Measurements from ENCODE around the gene DYNC1LI1. TPM values are rescaled to one million over a fixed set of nuclear protein-coding genes. Genes with fewer than 3 reads are reported as not detected.

Gene DYNC1LI1
- polyA plus RNA-seq, 2 of the 4 experiments (the other 2 are of a cell fraction) = 42.0 to 66.9 TPM

GRCh38 chr3:32500231-32500630 lies 70.4 kb downstream of the DYNC1LI1 start:
- FAIRE-seq = no peak
- Histone ChIP-seq H3K4me3 (no peak overlapping the region), H3K4me2 (peak overlapping the region; percentile 97; the same call in 2 of the 3 replicates), H3K9me3 (no peaks in the 10 kb centered on the region), H3K27ac (no peak overlapping the region), H3K4me1 (peaks cover 15% of the 10 kb centered on the region; the same call in 2 of the 3 replicates)
- no peak for DNase-seq (ENCODE audit: low read depth in 1 of 2, low spot score in 1 of 2)
- no peak for TF ChIP-seq MAFK (IDR thresholded peaks at IDR 0.05; ENCODE audit: partially characterized antibody)
- TF ChIP-seq ZFP36 (IDR thresholded peaks at IDR 0.05; ENCODE audit: borderline replicate concordance, partially characterized antibody) = no peak
- TF ChIP-seq EHF (CRISPR knock-in tag; IDR thresholded peaks at IDR 0.05) = no peak
- TF ChIP-seq JUN (IDR thresholded peaks at IDR 0.05) = no peak
- TF ChIP-seq RARB (CRISPR knock-in tag; IDR thresholded peaks at IDR 0.05) = no peak
- no peak for TF ChIP-seq JUNB (IDR thresholded peaks at IDR 0.05)
- TF ChIP-seq MYC (IDR thresholded peaks at IDR 0.05; ENCODE audit: borderline replicate concordance, low read length) = no peak
- no peak for TF ChIP-seq MAZ (IDR thresholded peaks at IDR 0.05; ENCODE audit: borderline replicate concordance, low read depth, low read length)
- CTCF ChIA-PET = no interaction called here
- POLR2A ChIA-PET = no interaction called here
- ATAC-seq = no peak
- 71% methylated on average over 2 of the region's 2 CpGs for whole genome bisulfite sequencing (ENCODE audit: missing lambda C conversion rate)

DNA sequence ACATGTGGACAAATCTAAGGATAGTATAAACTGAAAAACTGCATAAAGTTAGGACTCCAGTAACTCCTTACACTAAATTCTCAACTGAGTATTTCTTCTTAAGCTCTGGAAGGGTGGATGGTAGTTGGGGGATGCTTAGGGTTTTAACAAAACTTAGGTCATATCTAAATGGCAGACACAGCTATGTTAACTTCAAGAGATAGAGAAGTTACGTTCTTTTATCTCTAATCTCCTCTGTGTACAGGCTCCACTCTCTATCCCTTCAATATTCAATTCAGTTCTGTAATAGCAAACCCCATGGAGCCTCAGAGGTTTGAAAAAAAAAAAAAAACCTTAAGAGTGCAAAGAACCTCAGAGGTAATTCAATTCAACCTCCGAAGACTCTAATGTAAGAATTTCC lies 71.1 kb downstream of the DYNC1LI1 start:
- ATAC-seq (no peak), FAIRE-seq (no peak), DNase-seq (ENCODE audit: low read depth in 1 of 2, low spot score in 1 of 2) (no peak)
- Histone ChIP-seq H3K27ac (no peak overlapping the region), H3K4me2 (no peak overlapping the region), H3K9me3 (no peaks in the 10 kb centered on the region), H3K4me1 (peaks cover 15% of the 10 kb centered on the region; the same call in 2 of the 3 replicates), H3K4me3 (no peak overlapping the region)
- TF ChIP-seq KDM5A (IDR thresholded peaks at IDR 0.05) (no peak), MAX (IDR thresholded peaks at IDR 0.05) (no peak), JUN (IDR thresholded peaks at IDR 0.05) (no peak), GATA3 (IDR thresholded peaks at IDR 0.05; ENCODE audit: borderline replicate concordance) (no peak), EP300 (IDR thresholded peaks at IDR 0.05) (no peak), RFX5 (IDR thresholded peaks at IDR 0.05) (no peak), ZC3H11A (IDR thresholded peaks at IDR 0.05) (no peak), TFCP2L1 (CRISPR knock-in tag; IDR thresholded peaks at IDR 0.05) (no peak), NPAS2 (CRISPR knock-in tag; IDR thresholded peaks at IDR 0.05; ENCODE audit: borderline replicate concordance) (no peak), POLR2AphosphoS2 (conservative IDR thresholded peaks at IDR 0.05; ENCODE audit: low read length) (no peak), SMC3 (IDR thresholded peaks at IDR 0.05) (no peak), BHLHE40 (IDR thresholded peaks at IDR 0.05; ENCODE audit: low read depth, low read length) (no peak), ESRRA (IDR thresholded peaks at IDR 0.05; ENCODE audit: borderline replicate concordance, low read length) (no peak)
- ChIA-PET CTCF (interaction anchor here (2.1 kb wide), 2 partner anchors 10 to 32 kb away, joined by 13 read pairs; no protein-coding TSS in a partner anchor), POLR2A (no interaction called here)
- 89% methylated on average over 2 of the region's 2 CpGs for WGBS (ENCODE audit: missing lambda C conversion rate)

DNA sequence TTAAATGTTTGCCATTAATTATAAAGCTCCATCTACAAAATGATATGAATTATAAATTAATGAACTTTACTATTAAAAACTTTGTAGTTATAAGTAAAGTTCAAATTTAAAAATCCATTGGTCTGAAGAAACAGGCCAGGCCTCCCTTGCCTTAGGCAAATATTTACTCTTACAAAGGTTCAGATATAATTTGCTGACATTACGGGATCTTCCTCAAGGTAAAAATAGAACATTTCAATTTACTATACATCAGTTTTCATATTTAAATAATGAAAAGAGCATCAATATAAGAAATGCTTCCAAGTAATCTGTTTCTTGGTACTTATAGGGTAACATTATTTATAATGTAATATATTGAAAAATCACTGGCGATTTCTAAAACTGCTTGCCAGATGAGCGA lies 71.7 kb downstream of the DYNC1LI1 start:
- H3K4me1 ChIP-seq = peaks cover 15% of the 10 kb centered on the region; the same call in 2 of the 3 replicates
- no peak for FAIRE-seq
- ChIA-PET CTCF (interaction anchor here (2.1 kb wide), 2 partner anchors 11 to 31 kb away, joined by 13 read pairs; no protein-coding TSS in a partner anchor), POLR2A (no interaction called here)
- DNase-seq (ENCODE audit: low read depth in 1 of 2, low spot score in 1 of 2) = no peak
- no peak overlapping the region for H3K4me2 ChIP-seq
- H3K4me3 ChIP-seq = no peak overlapping the region
- ATAC-seq = no peak
- 88% methylated on average over 3 of the region's 3 CpGs for WGBS (ENCODE audit: missing lambda C conversion rate)
- H3K9me3 ChIP-seq = no peaks in the 10 kb centered on the region
- no peak overlapping the region for H3K27ac ChIP-seq
- TF ChIP-seq RCOR1 (IDR thresholded peaks at IDR 0.05; ENCODE audit: low read depth, low read length) (no peak), HOXB5 (CRISPR knock-in tag; IDR thresholded peaks at IDR 0.05) (no peak), MAFK (IDR thresholded peaks at IDR 0.05; ENCODE audit: partially characterized antibody) (no peak), CBX8 (IDR thresholded peaks at IDR 0.05) (no peak), HDAC2 (IDR thresholded peaks at IDR 0.05) (no peak), HEYL (CRISPR knock-in tag; IDR thresholded peaks at IDR 0.05) (no peak), ZSCAN20 (CRISPR knock-in tag; IDR thresholded peaks at IDR 0.05) (no peak), PHF8 (IDR thresholded peaks at IDR 0.05; ENCODE audit: borderline replicate concordance, low read depth) (no peak), CTCF (IDR thresholded peaks at IDR 0.05) (no peak)
